Endothelial cell of hepatic sinusoid (primary cell): ENCODE data around the gene FGFR3.

Experiments
- in situ Hi-C: cut with HindIII; loops from 2 replicates; pipeline ENCODE4 v1.10.0; 2017; ENCODE audit warnings: low sequenced_read_pairs

Gene FGFR3

GRCh38 chr4:1813231-1813630 is 20.1 kb downstream of the FGFR3 start:
- in situ Hi-C loops, result loop anchor here (5.0 kb wide), 1 partner anchor 44 kb away; the partner anchor contains the start of gene LETM1

- in situ Hi-C loops, result loop anchor here (5.0 kb wide), 1 partner anchor 43 kb away; the partner anchor contains the start of gene LETM1
Observed at GRCh38 chr4:1813915-1814314, 20.8 kb downstream of the FGFR3 start.

GRCh38 chr4:1814453-1814852 is 21.4 kb downstream of the FGFR3 start:
- in situ Hi-C loops, result loop anchor here (5.0 kb wide), 1 partner anchor 43 kb away; the partner anchor contains the start of gene LETM1

GRCh38 chr4:1815096-1815996 is 22.3 kb downstream of the FGFR3 start:
- in situ Hi-C loops, result no loop called here

GRCh38 chr4:1815997-1816860 is 23.1 kb downstream of the FGFR3 start:
- in situ Hi-C loops, result no loop called here

- in situ Hi-C loops, result no loop called here
Observed at GRCh38 chr4:1819284-1819683, 26.2 kb downstream of the FGFR3 start.

GRCh38 chr4:1819816-1820215 is 26.7 kb downstream of the FGFR3 start:
- in situ Hi-C loops, result loop anchor here (10.0 kb wide), 1 partner anchor 65 kb away; no protein-coding TSS in a partner anchor

- in situ Hi-C loops, result loop anchor here (10.0 kb wide), 1 partner anchor 67 kb away; no protein-coding TSS in a partner anchor
Observed at GRCh38 chr4:1821679-1822567, 28.8 kb downstream of the FGFR3 start.

GRCh38 chr4:1822568-1823544 is 29.8 kb downstream of the FGFR3 start:
- in situ Hi-C loops, result loop anchor here (10.0 kb wide), 1 partner anchor 68 kb away; no protein-coding TSS in a partner anchor

GRCh38 chr4:1823545-1823932 is 30.4 kb downstream of the FGFR3 start:
- in situ Hi-C loops, result loop anchor here (10.0 kb wide), 1 partner anchor 69 kb away; no protein-coding TSS in a partner anchor

GRCh38 chr4:1824746-1825145 is 31.7 kb downstream of the FGFR3 start:
- in situ Hi-C loops, result loop anchor here (5.0 to 10.0 kb wide), 2 partner anchors 70 to 78 kb away; no protein-coding TSS in a partner anchor

- in situ Hi-C loops, result loop anchor here (5.0 to 10.0 kb wide), 2 partner anchors 71 to 77 kb away; no protein-coding TSS in a partner anchor
Observed at GRCh38 chr4:1825326-1825725, 32.2 kb downstream of the FGFR3 start.

- in situ Hi-C loops, result loop anchor here (5.0 to 10.0 kb wide), 2 partner anchors 72 to 76 kb away; no protein-coding TSS in a partner anchor
Observed at GRCh38 chr4:1826531-1827350, 33.6 kb downstream of the FGFR3 start.

- in situ Hi-C loops, result no loop called here
Observed at GRCh38 chr4:1830234-1830633, 37.1 kb downstream of the FGFR3 start.

- in situ Hi-C loops, result no loop called here
Observed at GRCh38 chr4:1830642-1831228, 37.6 kb downstream of the FGFR3 start.

- in situ Hi-C loops, result no loop called here
Observed at GRCh38 chr4:1831331-1831730, 38.2 kb downstream of the FGFR3 start.

- in situ Hi-C loops, result no loop called here
Observed at GRCh38 chr4:1832690-1833089, 39.6 kb downstream of the FGFR3 start.
